ENCODE results near the gene CELF4.

Gene CELF4

GRCh38 chr18:37266290-37266689, 299.3 kb downstream of the CELF4 start:
- Histone ChIP-seq H3K27me3 (ENCODE audit: low read length) (no peaks in the 10 kb centered on the region), H3K9me2 (replicated peaks; ENCODE audit: insufficient read depth, low read length) (no peaks in the 10 kb centered on the region), H3K9ac (ENCODE audit: low read length) (no peak overlapping the region), H3K36me3 (ENCODE audit: low read length) (no peaks in the 10 kb centered on the region), H3K4me2 (ENCODE audit: low read depth, low read length, poor library complexity, severe bottlenecking) (no peak overlapping the region), H3K27ac (ENCODE audit: low read depth, low read length) (no peak overlapping the region), H3K9me3 (ENCODE audit: insufficient read depth, low read length) (no peaks in the 10 kb centered on the region), H2AFZ (ENCODE audit: low read depth, low read length, severe bottlenecking) (no peak overlapping the region), H4K20me1 (ENCODE audit: low read depth, low read length) (no peaks in the 10 kb centered on the region), H3K79me2 (ENCODE audit: insufficient read depth, low read length) (no peaks in the 10 kb centered on the region), H3K4me3 (ENCODE audit: insufficient read depth, low read length, poor library complexity, severe bottlenecking) (no peak overlapping the region), H3F3A (ENCODE audit: insufficient read depth) (no peaks in the 10 kb centered on the region)
- TF ChIP-seq EZH2phosphoT487 (conservative IDR thresholded peaks at IDR 0.05; ENCODE audit: low read length) (no peak), CTCF (IDR thresholded peaks at IDR 0.05; ENCODE audit: insufficient read depth, low read length, poor library complexity, severe bottlenecking) (peak; percentile 10)

GRCh38 chr18:37265382-37265781, 300.2 kb downstream of the CELF4 start:
- no peaks in the 10 kb centered on the region for H3K9me3 ChIP-seq (ENCODE audit: insufficient read depth, low read length)
- H3K79me2 ChIP-seq (ENCODE audit: insufficient read depth, low read length), result no peaks in the 10 kb centered on the region
- no peak overlapping the region for H3K4me2 ChIP-seq (ENCODE audit: low read depth, low read length, poor library complexity, severe bottlenecking)
- H3K9ac ChIP-seq (ENCODE audit: low read length), result no peak overlapping the region
- H3K4me3 ChIP-seq (ENCODE audit: insufficient read depth, low read length, poor library complexity, severe bottlenecking), result no peak overlapping the region
- TF ChIP-seq EZH2phosphoT487 (conservative IDR thresholded peaks at IDR 0.05; ENCODE audit: low read length), result no peak
- TF ChIP-seq CTCF (IDR thresholded peaks at IDR 0.05; ENCODE audit: insufficient read depth, low read length, poor library complexity, severe bottlenecking), result no peak
- H3K36me3 ChIP-seq (ENCODE audit: low read length), result no peaks in the 10 kb centered on the region
- no peaks in the 10 kb centered on the region for H3K9me2 ChIP-seq (replicated peaks; ENCODE audit: insufficient read depth, low read length)
- no peaks in the 10 kb centered on the region for H3K27me3 ChIP-seq (ENCODE audit: low read length)
- H3F3A ChIP-seq (ENCODE audit: insufficient read depth), result no peaks in the 10 kb centered on the region
- no peaks in the 10 kb centered on the region for H4K20me1 ChIP-seq (ENCODE audit: low read depth, low read length)
- H2AFZ ChIP-seq (ENCODE audit: low read depth, low read length, severe bottlenecking), result no peak overlapping the region
- no peak overlapping the region for H3K27ac ChIP-seq (ENCODE audit: low read depth, low read length)

- no peaks in the 10 kb centered on the region for H4K20me1 ChIP-seq (ENCODE audit: low read depth, low read length)
- no peaks in the 10 kb centered on the region for H3K27me3 ChIP-seq (ENCODE audit: low read length)
- H3K4me2 ChIP-seq (ENCODE audit: low read depth, low read length, poor library complexity, severe bottlenecking), result no peak overlapping the region
- no peaks in the 10 kb centered on the region for H3K9me3 ChIP-seq (ENCODE audit: insufficient read depth, low read length)
- no peak overlapping the region for H3K9ac ChIP-seq (ENCODE audit: low read length)
- no peaks in the 10 kb centered on the region for H3F3A ChIP-seq (ENCODE audit: insufficient read depth)
- no peaks in the 10 kb centered on the region for H3K79me2 ChIP-seq (ENCODE audit: insufficient read depth, low read length)
- H3K36me3 ChIP-seq (ENCODE audit: low read length), result no peaks in the 10 kb centered on the region
- H3K27ac ChIP-seq (ENCODE audit: low read depth, low read length), result no peak overlapping the region
- no peak for TF ChIP-seq CTCF (IDR thresholded peaks at IDR 0.05; ENCODE audit: insufficient read depth, low read length, poor library complexity, severe bottlenecking)
- no peak for TF ChIP-seq EZH2phosphoT487 (conservative IDR thresholded peaks at IDR 0.05; ENCODE audit: low read length)
- H3K4me3 ChIP-seq (ENCODE audit: insufficient read depth, low read length, poor library complexity, severe bottlenecking), result no peak overlapping the region
- no peak overlapping the region for H2AFZ ChIP-seq (ENCODE audit: low read depth, low read length, severe bottlenecking)
- no peaks in the 10 kb centered on the region for H3K9me2 ChIP-seq (replicated peaks; ENCODE audit: insufficient read depth, low read length)
These were observed 300.6 kb downstream of the CELF4 start for GRCh38 chr18:37264956-37265355.
